Kidney epithelial cell (primary cell): Measurements from ENCODE around the gene SRR. TPM values are rescaled to one million over a fixed set of nuclear protein-coding genes. Genes with fewer than 3 reads are reported as not detected.

Experiments used
- DNase-seq: peaks from one replicate; pipeline ENCODE4 v3.0.0-alpha.2; 2010; ENCODE audit warnings: low read depth
- H3K27me3 ChIP-seq: 2 replicates; pipeline ENCODE4 v1.6.0; 2011; ENCODE audit warnings: low read length; ENCODE audit not compliant: control insufficient read depth, insufficient read depth
- H3K36me3 ChIP-seq: 2 replicates; pipeline ENCODE4 v1.5.1; 2011; ENCODE audit warnings: low read length; ENCODE audit not compliant: control insufficient read depth, insufficient read depth
- H3K4me3 ChIP-seq: 2 replicates; pipeline ENCODE4 v1.5.1; 2011; ENCODE audit warnings: low read depth, mild to moderate bottlenecking, control low read depth, low read length
- total RNA-seq: library from RNA; depleted of rRNA; stranded (reverse); fragments of >200 nt; gene quantifications from 2 replicates; pipeline ENCODE4 v1.2.3, GENCODE V29; 2015
- TF ChIP-seq, protein P1 (sequence below): IDR thresholded peaks from 2 replicates; pipeline ENCODE4 v1.5.1; 2011; ENCODE audit warnings: mild to moderate bottlenecking, moderate library complexity, low read length, control low read depth, inconsistent platforms; ENCODE audit not compliant: insufficient read depth, poor library complexity, severe bottlenecking

Gene SRR
- total RNA-seq, 1 donor from 2014 or later, result 24.4 TPM

GRCh38 chr17:2344528-2344927 lies 40.8 kb downstream of the SRR start:
- DNase-seq, result no peak
- H3K36me3 ChIP-seq, result no peaks in the 10 kb centered on the region
- no peaks in the 10 kb centered on the region for H3K27me3 ChIP-seq
- no peak overlapping the region for H3K4me3 ChIP-seq
- TF ChIP-seq, protein P1, sequence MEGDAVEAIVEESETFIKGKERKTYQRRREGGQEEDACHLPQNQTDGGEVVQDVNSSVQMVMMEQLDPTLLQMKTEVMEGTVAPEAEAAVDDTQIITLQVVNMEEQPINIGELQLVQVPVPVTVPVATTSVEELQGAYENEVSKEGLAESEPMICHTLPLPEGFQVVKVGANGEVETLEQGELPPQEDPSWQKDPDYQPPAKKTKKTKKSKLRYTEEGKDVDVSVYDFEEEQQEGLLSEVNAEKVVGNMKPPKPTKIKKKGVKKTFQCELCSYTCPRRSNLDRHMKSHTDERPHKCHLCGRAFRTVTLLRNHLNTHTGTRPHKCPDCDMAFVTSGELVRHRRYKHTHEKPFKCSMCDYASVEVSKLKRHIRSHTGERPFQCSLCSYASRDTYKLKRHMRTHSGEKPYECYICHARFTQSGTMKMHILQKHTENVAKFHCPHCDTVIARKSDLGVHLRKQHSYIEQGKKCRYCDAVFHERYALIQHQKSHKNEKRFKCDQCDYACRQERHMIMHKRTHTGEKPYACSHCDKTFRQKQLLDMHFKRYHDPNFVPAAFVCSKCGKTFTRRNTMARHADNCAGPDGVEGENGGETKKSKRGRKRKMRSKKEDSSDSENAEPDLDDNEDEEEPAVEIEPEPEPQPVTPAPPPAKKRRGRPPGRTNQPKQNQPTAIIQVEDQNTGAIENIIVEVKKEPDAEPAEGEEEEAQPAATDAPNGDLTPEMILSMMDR, result no peak

DNA sequence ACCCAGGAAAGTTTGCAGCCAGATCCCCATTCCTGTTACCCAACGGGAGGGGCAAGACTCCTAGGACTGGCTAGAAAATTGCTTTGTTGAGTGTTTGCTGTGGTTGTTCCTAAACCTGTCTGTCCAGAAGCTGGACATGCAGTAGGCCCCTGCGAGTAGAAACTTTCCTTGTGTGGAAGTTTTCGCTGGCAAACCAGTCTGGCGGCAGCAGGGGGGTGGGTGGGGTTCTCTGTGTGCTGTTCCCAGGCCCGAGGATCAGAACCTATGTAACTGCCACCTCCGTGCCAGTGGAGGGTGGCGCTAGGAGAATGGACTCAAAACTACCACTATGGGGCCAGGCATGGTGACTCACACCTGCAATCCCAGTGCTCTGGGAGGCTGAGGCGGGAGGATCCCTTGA lies 42.7 kb downstream of the SRR start:
- H3K4me3 ChIP-seq, result no peak overlapping the region
- H3K27me3 ChIP-seq, result no peaks in the 10 kb centered on the region
- no peaks in the 10 kb centered on the region for H3K36me3 ChIP-seq
- TF ChIP-seq, protein P1, result no peak
- DNase-seq, result no peak

- Histone ChIP-seq H3K4me3 (no peak overlapping the region), H3K27me3 (no peaks in the 10 kb centered on the region), H3K36me3 (no peaks in the 10 kb centered on the region)
- peak; percentile 74 for DNase-seq
- TF ChIP-seq, protein P1, result no peak
Measured at GRCh38 chr17:2347805-2348685, 44.3 kb downstream of the SRR start.

GRCh38 chr17:2351269-2351668 lies 47.5 kb downstream of the SRR start:
- TF ChIP-seq, protein P1, result no peak
- no peaks in the 10 kb centered on the region for H3K36me3 ChIP-seq
- no peak for DNase-seq
- no peak overlapping the region for H3K4me3 ChIP-seq
- no peaks in the 10 kb centered on the region for H3K27me3 ChIP-seq

DNA sequence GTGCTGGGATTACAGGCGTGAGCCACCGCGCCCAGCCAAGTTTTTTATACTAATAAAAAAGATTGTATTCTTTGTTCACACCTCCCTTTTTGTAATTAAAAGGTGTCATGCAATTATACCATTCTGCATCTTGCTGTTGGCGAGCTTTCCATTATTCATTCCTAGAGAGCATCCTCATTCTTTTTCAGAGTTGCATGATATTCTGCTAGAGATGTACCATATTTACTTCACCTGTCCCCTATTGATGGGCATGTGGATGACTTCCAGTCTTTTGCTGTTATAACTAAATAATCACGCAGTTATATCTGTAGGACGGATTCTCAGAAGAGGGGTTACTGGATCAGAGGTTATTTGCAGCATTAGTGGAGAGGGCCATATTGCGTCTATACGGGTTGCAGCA lies 50.6 kb downstream of the SRR start:
- Histone ChIP-seq H3K27me3 (no peaks in the 10 kb centered on the region), H3K4me3 (no peak overlapping the region), H3K36me3 (no peaks in the 10 kb centered on the region)
- DNase-seq, result no peak
- TF ChIP-seq, protein P1, result no peak

- TF ChIP-seq, protein P1, result no peak
Measured at GRCh38 chr17:2357237-2357636, 53.5 kb downstream of the SRR start.

More at GRCh38 chr17:2357237-2357636, 53.5 kb downstream of the SRR start:
- DNase-seq, result no peak
- Histone ChIP-seq H3K36me3 (no peaks in the 10 kb centered on the region), H3K4me3 (no peak overlapping the region), H3K27me3 (no peaks in the 10 kb centered on the region)
